Body of pancreas (tissue), 4 donors: ENCODE results near the gene PYGO2.

Experiments used
- CTCF ChIP-seq, 7 experiments: fragments of 450-650 bp in 4 of 7; fragments of 200-600 bp in 3 of 7; sonication (generic) in 3 of 7; IDR thresholded peaks; one replicate each; pipeline ENCODE4 v1.5.1; 2016 to 2019; ENCODE audit warnings: antibody characterized with exemption in 7 of 7
- POLR2A ChIP-seq, 3 donors: fragments of 450-650 bp; IDR thresholded peaks; one replicate each; pipeline ENCODE4 v1.6.1; 2016; ENCODE audit warnings: antibody characterized with exemption in 3 of 3, mild to moderate bottlenecking in 2 of 3

GRCh38 chr1:154908937-154909336 lies 52.6 kb downstream of the PYGO2 start:
- TF ChIP-seq CTCF (IDR thresholded peaks at IDR 0.05) (no peak), POLR2A (IDR thresholded peaks at IDR 0.05) (no peak)
